ENCODE measurements around the gene CPT1C.
A peak's percentile ranks its signal among the peaks of the same experiment; 100 is the strongest.
"Not testable (repeated sequence)": the region's sequence is repeated elsewhere in the genome, so short reads cannot be mapped to it uniquely, and the experiment has no call there.

CPT1C gene

GRCh38 chr19:49712397-49712859 lies 21.5 kb downstream of the CPT1C start:
- DNase-seq: no peak

GRCh38 chr19:49713236-49713845 lies 22.4 kb downstream of the CPT1C start:
- no peak for DNase-seq

DNA sequence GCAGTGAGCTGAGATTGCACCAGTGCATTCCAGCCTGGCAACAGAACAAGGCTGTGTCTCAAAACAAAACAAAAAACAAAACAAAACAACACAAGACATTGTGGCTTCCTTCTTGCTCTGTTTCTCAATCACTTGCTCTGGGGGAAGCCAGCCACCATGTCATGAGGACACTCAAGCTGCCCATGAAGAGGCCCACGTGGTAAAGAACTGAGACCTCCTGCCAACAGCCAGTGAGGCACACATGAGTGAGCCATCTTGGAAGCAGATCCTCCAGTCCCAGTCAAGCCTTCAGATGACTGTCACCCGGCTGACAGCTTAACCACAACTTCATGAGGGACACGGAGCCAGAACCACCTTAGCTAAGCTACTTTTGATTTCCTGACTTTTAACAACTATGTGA lies 25.2 kb downstream of the CPT1C start:
- DNase-seq: no peak

GRCh38 chr19:49718511-49718910 lies 27.6 kb downstream of the CPT1C start:
- DNase-seq: no peak

GRCh38 chr19:49718991-49719390 lies 28.1 kb downstream of the CPT1C start:
- no peak for DNase-seq

GRCh38 chr19:49719420-49719819 lies 28.5 kb downstream of the CPT1C start:
- not testable (repeated sequence) for DNase-seq

DNA sequence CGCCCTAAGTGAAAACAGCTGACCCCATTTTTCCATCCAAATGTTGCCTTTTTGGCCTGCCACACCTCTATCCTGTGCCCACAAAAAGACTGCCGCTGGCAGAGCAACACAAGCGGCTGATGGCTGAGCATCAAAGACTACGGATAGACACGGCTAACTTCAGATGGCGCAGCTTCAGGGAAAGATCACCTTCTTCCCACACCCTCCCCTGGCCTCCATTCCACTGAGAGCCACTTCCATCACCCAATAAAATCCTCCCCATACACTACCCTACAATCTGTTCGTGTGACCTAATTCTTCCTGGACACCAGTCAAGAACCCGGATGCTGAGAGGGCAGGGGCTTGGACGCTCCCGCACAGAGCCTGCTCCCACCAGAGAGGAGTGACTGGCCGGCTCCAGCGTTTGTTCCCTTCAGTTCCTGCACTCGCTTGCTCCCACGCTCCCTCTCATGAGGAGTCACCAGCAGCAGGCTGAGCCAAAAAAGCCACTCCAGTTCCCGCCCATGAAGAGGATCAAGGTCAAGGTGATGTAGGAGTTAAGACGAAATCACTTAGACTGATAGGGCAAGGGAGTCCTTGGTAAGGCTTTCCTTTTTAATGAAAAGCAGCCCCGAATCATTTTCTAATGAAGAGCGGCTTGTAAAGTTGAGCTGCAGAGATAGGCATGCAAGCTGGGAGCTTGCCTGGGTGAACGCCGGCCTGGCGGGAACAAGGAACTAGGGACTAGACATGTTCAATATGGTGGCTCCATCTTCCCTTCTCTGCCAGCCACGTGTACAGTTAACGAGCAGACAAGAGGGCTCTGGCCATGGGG lies 36.5 kb downstream of the CPT1C start:
- no peak for DNase-seq

- DNase-seq: no peak
These were observed 39.2 kb downstream of the CPT1C start for GRCh38 chr19:49730166-49730565.

GRCh38 chr19:49738268-49738667 lies 47.4 kb downstream of the CPT1C start:
- no peak for DNase-seq

DNA sequence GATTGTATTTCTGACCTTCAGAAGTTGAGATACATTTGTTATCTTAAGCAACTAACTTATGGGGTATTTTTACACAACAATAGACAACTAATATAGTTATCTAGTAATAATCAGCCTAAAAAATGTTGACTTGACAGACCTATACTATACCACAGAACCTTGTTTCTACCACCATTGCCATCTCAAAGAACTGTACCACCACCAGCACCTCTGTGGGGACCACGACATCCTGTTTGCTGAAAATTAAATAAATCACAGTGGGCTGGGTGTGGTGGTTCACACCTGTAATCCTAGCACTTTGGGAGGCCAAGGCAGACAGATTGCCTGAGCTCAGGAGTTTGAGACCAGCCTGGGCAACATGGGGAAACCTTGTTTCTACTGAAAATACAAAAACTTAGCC lies 48.2 kb downstream of the CPT1C start:
- no peak for DNase-seq

- DNase-seq: no peak
These were observed 49.0 kb downstream of the CPT1C start for GRCh38 chr19:49739933-49740332.

- no peak for DNase-seq
These were observed 50.4 kb downstream of the CPT1C start for GRCh38 chr19:49741210-49741844.

DNA sequence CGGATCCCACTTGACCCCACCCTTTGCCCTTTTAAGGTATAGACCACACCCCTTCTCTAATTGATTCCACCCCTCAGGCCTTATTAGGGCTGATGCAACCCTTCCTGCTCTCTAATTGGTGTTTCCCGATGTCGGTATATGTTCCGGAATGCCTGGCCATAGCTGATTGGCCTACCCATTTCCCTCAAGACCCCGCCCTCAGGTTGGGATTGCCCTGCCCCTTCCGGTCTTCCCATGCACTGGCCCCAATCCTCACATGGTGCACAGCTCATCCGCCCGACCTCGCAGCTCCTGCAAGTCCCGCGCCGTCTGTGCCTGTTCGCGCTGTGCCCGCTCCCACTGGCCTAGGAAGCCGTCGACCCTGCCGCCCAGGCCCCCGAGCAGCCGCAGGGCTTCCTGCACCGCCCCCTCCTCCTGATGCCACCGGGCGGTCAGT lies 54.0 kb downstream of the CPT1C start:
- no peak for DNase-seq

DNA sequence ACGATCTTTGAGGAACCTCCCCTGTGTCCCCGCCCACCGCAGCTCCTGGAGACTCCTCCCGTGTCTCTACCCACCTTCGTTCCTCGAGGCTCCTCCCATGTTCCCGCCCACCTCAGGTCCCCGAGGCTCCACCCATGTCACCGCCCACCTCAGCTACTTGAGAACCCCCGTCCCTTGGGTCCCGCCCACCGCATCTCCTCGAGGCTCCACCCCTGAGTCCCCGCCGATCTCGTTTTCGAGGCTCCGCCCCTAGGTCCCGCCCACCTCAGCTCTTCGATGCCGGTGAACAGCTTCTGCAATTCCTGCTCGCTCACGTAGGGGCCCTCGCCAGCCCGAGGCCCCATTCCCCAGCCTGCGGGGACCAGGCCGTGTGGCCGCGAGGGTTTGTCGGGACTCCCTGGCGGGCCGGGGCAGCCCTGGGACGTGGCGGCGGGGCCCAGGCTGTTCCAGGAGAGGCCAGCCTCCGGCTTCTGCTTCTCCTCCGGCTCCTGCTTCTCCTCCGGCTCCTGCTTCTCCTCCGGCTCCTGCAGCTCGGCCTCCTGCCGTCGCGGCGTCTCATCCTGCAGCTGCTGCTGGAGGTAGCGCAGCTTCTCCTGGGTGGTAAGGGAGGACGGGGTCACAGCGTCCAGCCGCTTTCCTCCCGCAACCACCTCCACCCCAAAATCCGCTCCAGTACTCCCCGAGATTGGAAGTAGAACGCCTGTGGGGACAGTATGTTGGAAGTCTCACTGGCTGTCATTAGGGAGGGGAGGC lies 55.5 kb downstream of the CPT1C start:
- DNase-seq: peak; percentile 36

DNA sequence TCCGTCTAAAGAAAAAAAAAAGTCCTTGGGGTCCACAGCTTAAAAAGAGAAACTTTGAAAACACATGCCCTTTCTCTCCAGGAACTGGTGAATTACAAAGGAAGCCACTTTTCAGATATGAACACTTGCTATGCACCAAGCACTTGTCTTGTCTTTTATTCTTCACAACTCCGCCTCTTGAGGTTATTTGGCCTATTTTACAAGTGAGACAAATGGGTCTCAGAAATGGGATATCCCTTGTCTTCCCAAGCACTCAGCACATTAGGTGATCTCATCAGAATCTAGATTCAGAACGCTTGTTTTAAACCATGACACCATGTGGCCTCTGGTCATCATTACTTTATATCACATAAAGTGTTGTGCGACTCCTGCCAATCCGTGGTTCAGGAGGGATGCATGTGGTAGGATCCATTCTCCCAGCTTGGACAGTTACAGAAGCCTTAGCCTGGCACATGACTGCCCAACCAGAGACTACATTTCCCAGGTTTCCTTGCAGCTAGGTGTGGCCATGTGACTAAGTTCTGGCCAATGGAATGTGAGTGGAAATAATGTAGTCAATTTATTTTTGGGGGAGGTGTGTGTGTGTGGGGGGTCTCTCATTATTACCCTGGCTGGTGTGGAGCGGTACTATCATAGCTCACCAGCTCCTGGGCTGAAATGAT lies 58.3 kb downstream of the CPT1C start:
- no peak for DNase-seq

DNA sequence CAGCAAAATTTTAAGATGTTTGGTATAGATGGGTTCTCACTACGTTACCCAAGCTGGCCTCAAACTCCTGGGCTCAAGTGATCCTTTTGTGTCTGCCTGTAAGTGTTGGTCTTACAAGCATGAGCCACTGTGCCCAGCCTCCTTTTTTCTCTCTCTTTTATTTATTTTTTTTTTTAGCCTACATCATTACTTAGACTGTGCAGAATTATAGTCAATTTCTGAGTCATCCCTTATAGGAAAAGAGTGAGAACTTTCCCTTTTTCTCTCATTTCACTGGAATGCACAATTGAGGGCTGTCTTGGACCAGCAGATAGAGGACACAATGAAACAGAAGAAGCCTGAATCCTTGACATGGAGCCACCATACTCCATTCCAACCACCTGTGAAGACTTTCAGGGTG lies 58.9 kb downstream of the CPT1C start:
- DNase-seq: no peak

DNA sequence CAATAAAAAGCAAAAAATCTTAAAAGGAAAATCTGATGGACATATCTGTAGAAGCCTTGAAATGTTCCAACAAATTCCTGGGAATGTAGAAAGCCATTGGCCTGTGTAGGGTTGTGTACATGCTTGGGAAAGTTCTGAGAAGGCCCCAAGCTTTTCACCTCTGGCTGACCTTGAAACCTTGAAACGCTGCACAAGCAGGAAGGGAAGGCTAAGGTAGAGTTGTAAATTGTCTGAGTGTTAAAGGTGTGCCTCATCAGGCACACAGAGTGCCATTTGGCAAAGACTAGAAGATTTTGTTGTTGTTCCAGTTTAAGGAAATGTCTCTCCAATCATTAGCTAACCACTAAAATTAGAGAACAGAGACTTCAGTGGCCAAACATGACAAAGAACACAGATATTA lies 61.8 kb downstream of the CPT1C start:
- DNase-seq: no peak

- DNase-seq: no peak
These were observed 65.0 kb downstream of the CPT1C start for GRCh38 chr19:49755956-49756355.

DNA sequence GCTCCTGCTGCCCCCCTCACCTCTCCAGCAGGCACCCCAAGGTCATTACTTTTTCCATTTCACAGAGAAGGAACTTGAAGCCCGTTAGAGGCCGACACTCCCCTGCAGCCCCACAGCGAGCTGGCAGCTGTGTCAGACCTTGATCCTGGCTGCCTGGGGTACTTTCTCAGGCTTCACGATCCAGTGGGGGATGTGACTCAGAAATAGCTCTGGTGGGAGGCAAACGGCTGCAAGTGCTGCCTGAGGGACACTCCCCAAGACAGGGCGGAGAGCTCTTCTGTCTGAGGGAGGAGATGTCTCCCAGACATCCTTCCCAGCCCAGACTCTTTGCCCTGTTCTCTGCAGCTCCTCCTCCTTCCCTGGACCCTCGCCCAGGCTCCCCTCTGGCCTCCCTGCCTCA lies 67.4 kb downstream of the CPT1C start:
- DNase-seq: no peak

DNA sequence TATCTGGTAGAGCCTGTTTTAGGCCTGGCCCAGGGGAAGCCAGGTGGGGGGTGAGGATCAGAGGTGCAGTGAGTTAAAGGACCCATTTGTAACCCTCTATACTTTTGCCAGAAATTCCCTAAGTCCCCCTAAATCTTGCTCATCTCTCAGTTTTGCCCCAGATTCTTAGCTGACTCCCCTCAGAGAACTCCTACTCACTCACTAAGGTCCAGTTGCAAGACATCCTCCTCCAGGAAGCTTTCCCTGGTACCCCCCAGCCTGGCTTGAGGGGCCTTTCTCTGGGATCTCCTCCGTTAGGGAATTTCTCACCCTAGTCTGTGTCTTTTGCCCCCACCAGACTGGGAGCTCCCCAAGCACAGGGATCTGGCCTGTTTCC lies 70.3 kb downstream of the CPT1C start:
- no peak for DNase-seq

GRCh38 chr19:49761625-49762311 lies 70.9 kb downstream of the CPT1C start:
- DNase-seq: no peak

DNA sequence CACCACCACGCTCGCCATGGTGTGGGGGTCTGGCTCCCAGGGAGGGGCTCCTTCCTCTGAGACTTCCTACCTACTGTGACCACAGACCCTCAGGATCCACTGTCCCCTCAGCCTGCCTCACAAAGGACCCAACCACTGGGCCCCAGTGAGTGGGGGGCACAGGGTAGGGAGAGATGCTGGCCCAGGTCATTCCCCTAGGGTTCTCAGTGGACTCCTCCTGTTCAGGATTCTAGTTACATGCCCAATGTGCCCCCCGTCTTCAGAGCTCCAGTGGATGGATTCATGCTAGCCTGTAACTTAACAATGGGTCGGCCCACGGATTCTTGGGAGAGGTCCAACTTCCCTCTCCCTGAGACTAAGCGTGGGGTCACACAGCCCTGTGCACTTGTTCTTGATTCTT lies 72.3 kb downstream of the CPT1C start, which contains the start of gene TSKS:
TSKS (minus strand) TSS at position 77 of the 400 bp plus-strand sequence; CDS start at position 18, 59 bp downstream.
- DNase-seq: no peak

Measured in activated CD8-positive, alpha-beta memory T cell treated with anti-CD3 and anti-CD28 coated beads, Interleukin-2, amount 50 U/mL, for 4 hours (primary cell).